ENCODE data around the gene POLR1B. TPM values are rescaled to one million over a fixed set of nuclear protein-coding genes. Genes with fewer than 3 reads are reported as not detected.
"Not testable (repeated sequence)": the region's sequence is repeated elsewhere in the genome, so short reads cannot be mapped to it uniquely, and the experiment has no call there.

POLR1B gene
- total RNA-seq, 1 experiment from 2014 or later: 23.3 TPM

- no peak for DNase-seq (ENCODE audit: low spot score)
These were observed 59.5 kb downstream of the POLR1B start for GRCh38 chr2:112601754-112602153.

DNA sequence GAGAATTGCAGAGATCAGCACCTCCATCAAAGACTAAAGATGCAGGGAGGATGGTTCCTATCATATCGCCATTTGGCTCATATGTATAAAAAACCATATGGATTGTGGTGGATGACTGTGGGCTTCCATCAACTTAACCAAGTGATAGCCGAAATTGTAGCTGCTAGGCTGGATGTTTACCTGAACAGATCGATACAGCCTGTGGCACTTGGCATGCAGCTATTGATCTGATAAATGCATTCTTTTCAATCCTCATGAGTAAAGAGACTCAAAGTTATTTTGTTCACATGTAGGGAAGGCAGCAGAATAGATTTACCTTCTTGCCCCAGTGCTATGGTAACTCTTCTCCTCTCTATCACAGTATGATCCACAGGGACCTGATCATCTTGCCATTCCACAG lies 60.7 kb downstream of the POLR1B start:
- no peak for DNase-seq (ENCODE audit: low spot score)

DNA sequence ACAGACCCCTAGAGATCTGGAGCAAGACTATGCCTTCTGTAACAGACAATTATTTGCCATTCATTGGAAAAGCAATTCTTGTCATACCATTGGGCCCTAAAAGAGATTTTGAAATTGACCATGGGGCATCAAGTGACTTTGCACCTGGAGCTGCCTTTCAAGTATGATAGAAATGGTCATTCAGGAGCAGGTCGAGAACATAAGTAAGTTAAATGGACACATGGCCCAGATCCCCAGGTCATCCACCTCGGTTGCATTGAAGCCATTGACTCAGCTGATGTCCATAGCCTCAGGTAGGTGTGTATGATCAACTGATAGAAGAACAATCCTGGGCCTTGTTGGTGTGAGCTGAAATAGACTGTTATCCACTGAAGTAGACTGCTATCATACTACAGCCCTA lies 61.5 kb downstream of the POLR1B start:
- no peak for DNase-seq (ENCODE audit: low spot score)

- DNase-seq (ENCODE audit: low spot score): no peak
These were observed 62.7 kb downstream of the POLR1B start for GRCh38 chr2:112604952-112605351.

DNA sequence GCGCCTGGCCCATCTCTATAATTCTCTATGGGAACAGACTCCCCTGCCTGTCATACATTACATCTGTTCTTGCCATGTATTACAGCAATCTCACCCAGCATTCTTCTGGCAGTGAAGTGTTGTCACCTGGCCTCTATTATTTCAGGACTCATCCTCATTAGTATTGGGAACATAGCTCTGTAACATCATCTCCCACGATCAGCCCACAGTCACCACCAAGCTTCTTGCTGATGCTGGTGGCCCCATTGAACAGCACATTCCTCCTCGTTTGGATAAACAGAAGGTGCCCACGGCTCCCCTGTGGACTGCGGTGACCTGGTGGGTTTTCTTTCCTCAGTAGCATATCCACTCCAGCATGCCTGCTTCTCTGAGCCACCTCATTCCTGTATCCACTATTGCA lies 63.7 kb downstream of the POLR1B start:
- DNase-seq (ENCODE audit: low spot score): no peak

- DNase-seq (ENCODE audit: low spot score): no peak
These were observed 64.3 kb downstream of the POLR1B start for GRCh38 chr2:112606547-112606946.

DNA sequence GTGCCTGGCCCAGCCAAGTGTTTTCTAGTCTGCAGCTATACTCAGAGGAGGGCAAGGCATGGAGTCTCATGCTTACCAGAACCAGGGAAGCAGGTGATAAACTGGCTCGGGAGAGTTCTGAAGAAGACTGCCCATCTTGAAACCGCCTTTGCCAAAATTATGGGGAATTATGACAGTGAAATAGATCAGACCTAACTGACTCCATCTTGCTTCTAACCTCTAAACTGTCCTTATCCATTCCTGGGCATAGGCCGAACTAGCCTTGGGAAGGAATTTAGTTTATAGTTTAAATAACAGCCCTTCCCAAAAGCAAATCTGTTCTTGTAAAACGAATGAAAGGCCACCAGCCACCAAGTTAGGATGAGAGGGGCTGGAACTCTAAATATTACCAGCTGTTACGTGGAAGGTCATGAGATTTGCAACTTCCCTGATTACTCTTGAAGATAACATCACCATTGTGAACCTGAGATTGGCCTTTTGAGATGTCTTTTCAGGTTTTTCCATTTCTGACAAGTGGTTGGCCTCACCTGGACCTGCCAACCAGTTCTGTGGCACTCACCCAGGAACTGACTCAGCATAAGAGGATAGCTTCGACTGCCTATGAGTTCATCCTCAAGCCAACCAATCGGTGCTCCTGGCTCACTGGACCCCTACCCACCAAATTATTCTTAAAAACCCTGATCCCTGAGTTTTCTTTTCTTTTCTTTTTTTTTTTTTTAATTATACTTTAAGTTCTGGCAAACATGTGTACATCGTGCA lies 65.6 kb downstream of the POLR1B start:
- DNase-seq (ENCODE audit: low spot score): no peak

- not testable (repeated sequence) for DNase-seq (ENCODE audit: low spot score)
These were observed 67.1 kb downstream of the POLR1B start for GRCh38 chr2:112609320-112609719.

DNA sequence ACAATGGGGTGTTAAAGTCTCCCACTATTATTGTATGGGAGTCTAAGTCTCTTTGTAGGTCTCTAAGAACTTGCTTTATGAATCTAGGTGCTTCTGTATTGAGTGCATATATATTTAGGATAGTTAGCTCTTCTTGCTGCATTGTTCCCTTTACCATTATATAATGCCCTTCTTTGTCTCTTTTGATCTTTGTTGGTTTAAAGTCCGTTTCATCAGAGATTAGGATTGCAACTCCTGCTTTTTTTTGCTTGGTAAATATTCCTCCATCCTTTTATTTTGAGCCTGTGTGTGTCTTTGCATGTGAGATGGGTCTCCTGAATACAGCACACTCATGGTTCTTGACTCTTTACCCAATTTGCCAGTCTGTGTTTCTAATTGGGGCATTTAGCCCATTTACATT lies 70.0 kb downstream of the POLR1B start:
- not testable (repeated sequence) for DNase-seq (ENCODE audit: low spot score)

DNA sequence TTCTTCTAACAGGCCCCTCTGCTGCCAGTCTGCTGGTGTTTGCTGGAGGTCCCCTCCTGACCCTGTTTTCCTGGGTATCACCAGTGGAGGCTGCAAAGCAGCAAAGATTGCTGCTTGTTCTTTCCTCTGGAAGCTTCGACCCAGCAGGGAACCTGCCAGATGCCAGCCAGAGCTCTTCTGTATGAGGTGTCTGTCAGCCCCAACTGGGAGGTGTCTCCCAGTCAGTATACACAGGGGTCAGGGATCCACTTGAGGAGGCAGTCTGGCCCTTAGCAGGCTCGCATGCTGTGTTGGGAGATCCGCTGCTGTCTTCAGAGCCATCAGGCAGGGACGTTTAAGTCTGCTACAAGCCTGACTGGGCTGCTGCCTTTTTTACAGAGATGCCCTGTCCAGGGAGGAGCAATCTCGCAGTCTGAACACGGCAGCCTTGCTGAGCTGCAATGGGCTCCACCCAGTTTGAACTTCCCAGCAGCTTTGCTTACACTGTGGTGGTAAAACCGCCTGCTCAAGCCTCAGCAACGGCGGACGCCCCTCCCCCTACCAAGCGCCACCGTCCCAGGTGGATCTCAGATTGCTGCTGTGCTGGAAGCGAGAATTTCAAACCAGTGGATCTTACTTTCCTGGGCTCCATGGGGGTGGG lies 72.1 kb downstream of the POLR1B start:
- no peak for DNase-seq (ENCODE audit: low spot score)

- no peak for DNase-seq (ENCODE audit: low spot score)
These were observed 72.8 kb downstream of the POLR1B start for GRCh38 chr2:112615051-112615450.

DNA sequence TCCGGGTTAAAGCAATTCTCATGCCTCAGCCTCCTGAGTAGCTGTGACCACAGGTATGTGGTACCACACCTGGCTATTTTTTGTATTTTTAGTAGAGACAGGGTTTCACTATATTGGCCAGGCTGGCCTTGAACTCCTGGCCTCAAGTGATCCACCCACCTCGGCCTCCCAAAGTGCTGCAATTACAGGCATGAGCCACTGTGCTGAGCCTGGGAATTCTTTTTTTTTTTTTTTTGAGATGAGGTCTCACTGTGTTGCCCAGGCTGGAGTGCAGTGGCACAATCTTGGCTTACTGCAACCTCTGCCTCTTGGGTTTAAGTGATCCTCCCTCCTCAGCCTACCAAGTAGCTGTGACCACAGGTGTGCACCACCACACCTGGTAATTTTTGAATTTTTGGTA lies 73.5 kb downstream of the POLR1B start:
- DNase-seq (ENCODE audit: low spot score): not testable (repeated sequence)

GRCh38 chr2:112618383-112618782 lies 76.1 kb downstream of the POLR1B start:
- DNase-seq (ENCODE audit: low spot score): no peak

DNA sequence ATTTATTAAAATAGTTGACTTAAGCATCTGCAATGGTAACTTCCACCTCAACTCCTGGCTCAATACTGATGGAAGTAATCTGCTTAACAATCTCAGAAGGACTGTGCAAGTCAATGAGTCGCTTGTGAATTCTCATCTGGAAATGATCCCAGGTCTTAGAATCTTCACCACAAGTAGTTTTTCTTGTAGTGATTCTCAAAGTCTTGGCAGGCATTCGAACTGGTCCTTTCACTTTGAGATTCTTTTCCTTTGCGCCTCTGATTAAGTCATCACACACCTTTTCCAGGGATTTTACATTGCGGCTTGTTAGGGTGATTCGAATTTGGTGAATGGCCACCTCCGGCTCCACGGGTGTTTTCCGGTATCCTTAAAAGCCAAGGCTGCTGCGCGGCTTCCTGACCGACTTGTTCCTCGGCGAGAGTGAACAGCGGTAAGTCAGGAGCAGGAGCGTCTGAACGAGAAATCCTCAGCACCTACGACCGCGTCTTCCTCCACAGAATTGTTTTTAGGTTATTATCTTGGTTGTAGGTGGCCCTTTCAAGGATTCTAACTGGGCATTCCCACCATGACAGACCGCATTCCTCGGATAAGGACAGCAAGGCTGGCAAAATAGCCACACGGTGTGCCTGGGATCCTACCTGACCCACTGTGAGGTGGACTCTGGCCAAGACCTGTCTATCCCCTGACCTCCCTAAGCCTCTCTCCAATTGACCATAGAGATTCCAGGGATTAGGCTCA lies 79.7 kb downstream of the POLR1B start:
- peak; percentile 70 for DNase-seq (ENCODE audit: low spot score)

- peak; percentile 85 for DNase-seq (ENCODE audit: low spot score)
These were observed 80.2 kb downstream of the POLR1B start for GRCh38 chr2:112622528-112622849.

GRCh38 chr2:112623913-112624777 lies 81.9 kb downstream of the POLR1B start:
- peak; percentile 95 for DNase-seq (ENCODE audit: low spot score)

DNA sequence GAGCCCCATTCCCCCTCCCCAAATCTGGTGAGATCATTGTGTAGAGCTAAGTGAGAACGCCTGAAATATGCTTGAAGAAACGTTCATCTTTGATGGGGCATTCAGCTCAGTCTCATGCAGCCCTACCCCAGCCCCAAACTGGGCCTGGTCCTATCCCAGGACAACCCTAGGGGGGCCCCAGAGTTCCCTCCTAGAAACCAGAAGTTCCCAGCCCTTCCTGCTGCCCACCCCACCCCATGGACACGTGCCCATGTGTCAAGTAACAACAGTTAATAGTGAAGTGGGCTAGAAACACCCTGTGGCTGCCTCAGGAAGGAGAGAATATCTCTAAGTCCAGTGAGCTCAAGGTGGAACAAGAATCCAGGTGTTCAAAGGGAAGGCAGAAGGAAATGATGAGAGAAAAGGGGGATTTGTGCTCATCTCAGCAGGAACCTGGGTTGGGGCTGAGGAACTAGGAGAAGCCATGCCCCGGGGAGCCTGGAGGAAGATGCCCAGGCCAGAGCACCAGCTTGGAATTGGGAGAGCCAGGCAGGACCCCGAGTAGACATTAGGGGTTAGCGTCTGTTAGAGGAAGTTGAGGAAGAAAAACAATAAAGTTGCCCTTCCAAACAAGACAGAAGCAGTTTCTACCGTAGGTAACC lies 83.3 kb downstream of the POLR1B start:
- DNase-seq (ENCODE audit: low spot score): no peak

DNA sequence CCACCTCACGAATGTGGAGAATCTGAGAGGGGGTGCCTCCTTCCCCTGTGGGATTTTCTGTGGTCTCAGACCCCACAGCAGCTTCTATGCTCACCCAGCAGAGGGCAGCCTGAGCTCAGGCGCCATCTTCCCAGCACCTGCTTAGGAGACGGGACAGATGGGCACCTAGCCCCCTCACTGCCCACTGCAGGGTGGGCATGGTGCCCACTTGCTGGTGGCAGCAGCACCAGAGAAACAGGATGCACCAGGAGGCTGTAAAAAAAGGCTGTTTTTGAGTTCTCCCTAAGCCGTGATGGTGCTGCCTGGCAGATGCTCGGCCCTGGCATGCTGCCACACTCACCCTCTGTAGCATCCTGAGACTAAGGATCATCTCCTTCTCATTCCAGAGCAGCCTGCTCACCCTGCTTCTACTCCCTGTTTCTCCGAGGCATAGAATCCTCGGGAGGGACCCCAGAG lies 84.4 kb downstream of the POLR1B start:
- peak; percentile 83 for DNase-seq (ENCODE audit: low spot score)

Data from A172 (cell line).